Daoy (cell line): ENCODE results near the gene SULT2B1. TPM values are rescaled to one million over a fixed set of nuclear protein-coding genes. Genes with fewer than 3 reads are reported as not detected.

ENCODE experiments used
- total RNA-seq: library from RNA; depleted of rRNA; stranded (reverse); fragments of >200 nt; shearing (Covaris generic); gene quantifications from 2 replicates; pipeline ENCODE4 v1.2.3, GENCODE V29; 2014; rRNA removed

Gene SULT2B1
- total RNA-seq, 1 experiment from 2014 or later, result not detected

Other genes with a start within 250 kb of the SULT2B1 start
- 36.2 and 54.6 TPM in 2 replicates for gene EMP3, start 226.6 kb upstream of the SULT2B1 start, total RNA-seq
- gene TMEM143, start 188.2 kb upstream of the SULT2B1 start, total RNA-seq, result 2.5 and 3.8 TPM in 2 replicates
- gene SYNGR4, start 187.8 kb upstream of the SULT2B1 start, total RNA-seq, result not detected in 2 replicates
- gene KDELR1, start 160.6 kb upstream of the SULT2B1 start, total RNA-seq, result 54.5 and 61.0 TPM in 2 replicates
- 0.09 TPM in 1 of 2 replicates, not detected in the other for gene GRIN2D, start 158.5 kb upstream of the SULT2B1 start, total RNA-seq
- 108 and 129 TPM in 2 replicates for gene GRWD1, start 106.2 kb upstream of the SULT2B1 start, total RNA-seq
- 1.8 and 3.8 TPM in 2 replicates for gene KCNJ14, start 96.6 kb upstream of the SULT2B1 start, total RNA-seq
- gene CYTH2, start 82.8 kb upstream of the SULT2B1 start, total RNA-seq, result 43.3 and 93.8 TPM in 2 replicates
- under 0.01 TPM in 1 of 2 replicates, not detected in the other for gene LMTK3, start 40.3 kb upstream of the SULT2B1 start, total RNA-seq
- gene SPACA4, start 54.6 kb downstream of the SULT2B1 start, total RNA-seq, result not detected in 2 replicates
- gene FAM83E, start 62.9 kb downstream of the SULT2B1 start, total RNA-seq, result not detected in 2 replicates
- 2,925 and 3,124 TPM in 2 replicates for gene RPL18, start 67.0 kb downstream of the SULT2B1 start, total RNA-seq
- gene SPHK2, start 67.3 kb downstream of the SULT2B1 start, total RNA-seq, result 5.1 and 12.7 TPM in 2 replicates
- gene DBP, start 85.2 kb downstream of the SULT2B1 start, total RNA-seq, result 3.0 and 10.0 TPM in 2 replicates
- gene CA11, start 94.0 kb downstream of the SULT2B1 start, total RNA-seq, result not detected in 2 replicates
- gene NTN5, start 120.8 kb downstream of the SULT2B1 start, total RNA-seq, result not detected in 2 replicates
- not detected in 2 replicates for gene FUT2, start 143.8 kb downstream of the SULT2B1 start, total RNA-seq
- 0.34 and 2.9 TPM in 2 replicates for gene MAMSTR, start 167.6 kb downstream of the SULT2B1 start, total RNA-seq
- 0.17 TPM in 1 of 2 replicates, not detected in the other for gene RASIP1, start 188.4 kb downstream of the SULT2B1 start, total RNA-seq
- gene IZUMO1, start 194.7 kb downstream of the SULT2B1 start, total RNA-seq, result not detected in 2 replicates
- 0.39 TPM in 1 of 2 replicates, not detected in the other for gene FUT1, start 200.5 kb downstream of the SULT2B1 start, total RNA-seq
- gene FGF21, start 203.4 kb downstream of the SULT2B1 start, total RNA-seq, result not detected in 2 replicates